Measurements from ENCODE around the gene NGB. TPM values are rescaled to one million over a fixed set of nuclear protein-coding genes. Genes with fewer than 3 reads are reported as not detected.

Gene NGB
- total and polyA plus RNA-seq, 2 of the 8 experiments (the other 6 are each of a cell fraction or from before 2014, with no cell fraction given), result 0.30 to 0.60 TPM

- TF ChIP-seq MAX (IDR thresholded peaks at IDR 0.05), result peak; percentile 42; the same call in 1 of the 2 replicates
- peak; percentile 52 for TF ChIP-seq SAP30 (IDR thresholded peaks at IDR 0.05; ENCODE audit: insufficient read depth, insufficient replicate concordance, low read length)
- no peak for TF ChIP-seq SIRT6 (IDR thresholded peaks at IDR 0.05; ENCODE audit: low read length)
- peaks cover 18 to 42% (median 30%) of the 10 kb centered on the region in 4 experiments for H3K4me1 ChIP-seq (replicated peaks in 1 of 4; ENCODE audit: control insufficient read depth in 3 of 4, insufficient read depth in 4 of 4, low read length in 3 of 4)
- 72% methylated on average over 10 of the region's 24 CpGs; no CpG with 5 or more reads in 1 of the 2 experiments for WGBS, 2 experiments (ENCODE audit: extremely low coverage in 1 of 2, insufficient coverage in 1 of 2, insufficient read length in 1 of 2, insufficient replicate concordance in 2 of 2, low coverage in 1 of 2, low lambda C conversion rate in 2 of 2, missing lambda C conversion rate in 1 of 2)
- peak overlapping the region; percentile 86; the same call in 1 of the 2 replicates for H2BK20ac ChIP-seq (ENCODE audit: low read length)
- H2AK5ac ChIP-seq (ENCODE audit: low read depth, low read length), result no peak overlapping the region
- no peak for DNase-seq (ENCODE audit: low read depth in 1 of 2, low spot score in 2 of 2)
- 0 out of 2 replicates have a peak, but pooled peaks cover 2% of the 10 kb centered on the region for H3K23me2 ChIP-seq (ENCODE audit: low read depth, low read length)
- no peaks in the 10 kb centered on the region for H3K79me1 ChIP-seq (ENCODE audit: low read depth, low read length)
- no peak overlapping the region for H3K23ac ChIP-seq (ENCODE audit: insufficient read length)
- no peak overlapping the region for H2AFZ ChIP-seq (ENCODE audit: low read length)
- H3K27me3 ChIP-seq (replicated peaks in 1 of 4; ENCODE audit: control insufficient read depth in 3 of 4, extremely low read depth in 1 of 4, insufficient read depth in 3 of 4, low read length in 3 of 4), result no peaks in the 10 kb centered on the region
- no peak overlapping the region for H4K5ac ChIP-seq (ENCODE audit: insufficient read length, low read depth, low read length)
- H3K4ac ChIP-seq (replicated peaks; ENCODE audit: insufficient read length, low read depth, low read length), result no peak overlapping the region
- no peak overlapping the region for H4K8ac ChIP-seq (ENCODE audit: extremely low read depth, insufficient read depth, low read length)
- H3K9ac ChIP-seq (replicated peaks in 1 of 4; ENCODE audit: extremely low read depth in 1 of 4, low read depth in 3 of 4, low read length in 3 of 4), result no peak overlapping the region; a peak in 1 of 7 replicates
- peak overlapping the region; percentile 61; the same call in 1 of the 2 replicates for H2BK15ac ChIP-seq (ENCODE audit: low read length)
- ChIA-PET POLR2A (ENCODE audit: partially characterized antibody) (interaction anchor here (1.0 kb wide), 1 partner anchor 9 kb away, joined by 5 read pairs; no protein-coding TSS in a partner anchor), CTCF (ENCODE audit: partially characterized antibody) (interaction anchor here (1.0 to 19.8 kb wide), 7 partner anchors 9 to 104 kb away, joined by 3 to 233 read pairs (median 5); no protein-coding TSS in a partner anchor)
- no peaks in the 10 kb centered on the region for H4K20me1 ChIP-seq (replicated peaks in 1 of 2; ENCODE audit: control insufficient read depth in 1 of 2, insufficient read depth in 2 of 2, low read length in 2 of 2)
- no peak overlapping the region for H3K27ac ChIP-seq (ENCODE audit: low read depth, low read length)
- H2BK120ac ChIP-seq (replicated peaks; ENCODE audit: low read depth, low read length), result no peak overlapping the region
- FAIRE-seq, result no peak
- H4K91ac ChIP-seq (replicated peaks; ENCODE audit: insufficient read length, low read length), result no peak overlapping the region
- H3K36me3 ChIP-seq (ENCODE audit: control insufficient read depth in 2 of 4, insufficient read depth in 4 of 4, low read length in 3 of 4), result no peaks in the 10 kb centered on the region
- no peaks in the 10 kb centered on the region for H3K9me3 ChIP-seq (ENCODE audit: insufficient read depth in 2 of 2, low read depth in 1 of 2, low read length in 1 of 2)
- H3K4me2 ChIP-seq (ENCODE audit: insufficient read depth in 1 of 2, low read depth in 2 of 2, low read length in 2 of 2), result no peak overlapping the region
- no peaks in the 10 kb centered on the region for H3K79me2 ChIP-seq (ENCODE audit: control insufficient read depth in 1 of 2, insufficient read depth in 2 of 2, low read length in 2 of 2)
- no peak overlapping the region for H3K14ac ChIP-seq (ENCODE audit: insufficient read length)
- H3K56ac ChIP-seq (replicated peaks; ENCODE audit: insufficient read length, low read depth, low read length), result no peak overlapping the region
- H3K18ac ChIP-seq (ENCODE audit: extremely low read depth, low read length), result peak overlapping the region; percentile 86; the same call in 1 of the 2 replicates
- peak overlapping the region; percentile 60; the same call in 1 of the 2 replicates for H2BK5ac ChIP-seq (ENCODE audit: low read depth, low read length)
- no peak overlapping the region for H3K4me3 ChIP-seq (ENCODE audit: extremely low read depth in 1 of 4, insufficient read depth in 2 of 4, low read depth in 3 of 4, low read length in 4 of 4)
- H2BK12ac ChIP-seq (ENCODE audit: low read depth, low read length), result peak overlapping the region; percentile 84; the same call in 1 of the 2 replicates
Observed at GRCh38 chr14:77220246-77221017, 50.6 kb downstream of the NGB start.

All from H1 (cell line).